ENCODE measurements around the gene IFT27.

- no peak for TF ChIP-seq CTCF (IDR thresholded peaks at IDR 0.05)
- TF ChIP-seq POLR2A (IDR thresholded peaks at IDR 0.05), result no peak
- no peak for TF ChIP-seq EP300 (IDR thresholded peaks at IDR 0.05)
Observed at GRCh38 chr22:36806835-36807234, 30.9 kb upstream of the IFT27 start.
